GM21737 (cell line): ENCODE data around the gene FNIP1.
"Not testable (repeated sequence)": the region's sequence is repeated elsewhere in the genome, so short reads cannot be mapped to it uniquely, and the experiment has no call there.

Source experiments
- ATAC-seq: cut with Tn5 transposase; IDR thresholded peaks from one replicate; pipeline ENCODE4 v1.9.1; 2021; ENCODE audit warnings: mild to moderate bottlenecking, moderate library complexity; ENCODE audit not compliant: unreplicated experiment

FNIP1 gene

GRCh38 chr5:131610198-131611063 is 186.4 kb downstream of the FNIP1 start:
- ATAC-seq: no peak

- ATAC-seq: no peak
Measured at GRCh38 chr5:131609774-131610173, 187.0 kb downstream of the FNIP1 start.

- ATAC-seq: no peak
Measured at GRCh38 chr5:131608597-131608996, 188.2 kb downstream of the FNIP1 start.

- no peak for ATAC-seq
Measured at GRCh38 chr5:131607903-131608540, 188.8 kb downstream of the FNIP1 start.

- ATAC-seq: no peak
Measured at GRCh38 chr5:131607418-131607817, 189.4 kb downstream of the FNIP1 start.

- ATAC-seq: no peak
Measured at GRCh38 chr5:131605086-131605485, 191.7 kb downstream of the FNIP1 start.

GRCh38 chr5:131595088-131596033 is 201.5 kb downstream of the FNIP1 start:
- peak; percentile 81 for ATAC-seq

GRCh38 chr5:131593921-131594320 is 202.9 kb downstream of the FNIP1 start:
- ATAC-seq: no peak

- not testable (repeated sequence) for ATAC-seq
Measured at GRCh38 chr5:131593436-131593835, 203.4 kb downstream of the FNIP1 start.
